Astrocyte of the hippocampus (primary cell): Measurements from ENCODE around the gene TMSB4Y.

Experiments
- DNase-seq: peaks from one replicate; pipeline ENCODE4 v3.0.0; 2011; ENCODE audit warnings: low read depth, low spot score

Gene TMSB4Y

GRCh38 chrY:13703568-13703968, at the start of gene TMSB4Y:
TMSB4Y (plus strand) TSS chrY:13703899.
- no peak for DNase-seq

DNA sequence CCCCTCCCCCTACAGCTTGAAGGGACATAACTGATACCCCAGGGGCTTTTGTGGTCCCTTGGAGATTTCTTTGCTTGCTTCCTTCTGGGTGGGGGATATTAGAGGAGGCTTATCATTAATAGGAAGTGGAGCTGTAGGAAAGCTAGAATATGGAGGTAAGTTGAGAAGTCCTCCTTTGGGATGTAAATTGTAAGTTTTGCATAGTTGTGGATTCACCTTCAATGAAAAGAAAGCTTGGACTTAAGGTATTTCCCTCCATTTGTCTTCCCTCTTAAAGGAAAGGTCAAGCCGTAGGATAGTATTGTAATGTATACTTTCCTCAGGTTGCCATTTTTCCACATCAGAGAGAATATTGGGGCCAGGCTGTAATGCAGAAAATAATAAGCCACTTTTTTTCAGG, 39.5 kb upstream of the TMSB4Y start:
- DNase-seq, result no peak

GRCh38 chrY:13671122-13671521, 32.6 kb upstream of the TMSB4Y start:
- no peak for DNase-seq

GRCh38 chrY:13702276-13702675, 1.4 kb upstream of the TMSB4Y start:
- no peak for DNase-seq

- no peak for DNase-seq
Measured at GRCh38 chrY:13704121-13704930, 627 bp downstream of the TMSB4Y start.

GRCh38 chrY:13705197-13705596, 1.5 kb downstream of the TMSB4Y start:
- no peak for DNase-seq

DNA sequence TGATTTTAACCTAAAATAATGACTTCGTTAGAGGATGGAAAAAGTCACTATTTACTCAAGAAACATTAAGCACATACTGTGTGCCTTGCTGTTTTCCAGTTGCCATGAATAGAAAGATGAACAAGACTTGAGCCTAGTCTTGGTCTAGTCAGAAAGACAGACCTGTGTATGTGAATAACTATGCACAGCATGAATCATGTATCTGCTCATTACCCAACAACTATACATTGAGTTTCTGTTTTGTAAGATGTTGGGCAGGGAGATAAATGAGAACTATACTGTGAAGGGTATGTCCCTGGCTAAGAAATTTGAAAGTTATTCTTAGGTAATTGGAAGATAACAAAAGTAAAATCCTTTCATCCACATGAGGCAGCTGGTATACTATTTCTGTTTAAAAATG, 4.3 kb downstream of the TMSB4Y start:
- no peak for DNase-seq

DNA sequence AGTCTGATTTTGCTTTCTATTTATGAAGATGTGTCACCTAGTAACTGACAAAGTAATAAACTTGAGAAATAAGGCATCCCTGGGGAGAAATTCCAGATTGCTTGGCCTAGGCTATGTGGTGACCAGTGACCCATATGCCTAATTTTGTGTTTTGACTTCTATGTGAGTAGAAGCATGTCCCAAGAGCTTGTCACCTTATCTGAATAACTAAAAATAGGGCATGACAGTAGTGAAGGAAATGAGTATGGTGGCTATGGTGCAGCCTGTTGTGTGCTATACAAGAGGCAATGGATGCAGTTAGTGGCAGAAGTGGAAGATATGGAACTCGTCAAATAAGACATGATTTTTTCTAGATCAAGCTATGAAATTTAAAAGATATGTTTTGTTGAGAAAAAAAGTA, 15.3 kb downstream of the TMSB4Y start:
- DNase-seq, result no peak

DNA sequence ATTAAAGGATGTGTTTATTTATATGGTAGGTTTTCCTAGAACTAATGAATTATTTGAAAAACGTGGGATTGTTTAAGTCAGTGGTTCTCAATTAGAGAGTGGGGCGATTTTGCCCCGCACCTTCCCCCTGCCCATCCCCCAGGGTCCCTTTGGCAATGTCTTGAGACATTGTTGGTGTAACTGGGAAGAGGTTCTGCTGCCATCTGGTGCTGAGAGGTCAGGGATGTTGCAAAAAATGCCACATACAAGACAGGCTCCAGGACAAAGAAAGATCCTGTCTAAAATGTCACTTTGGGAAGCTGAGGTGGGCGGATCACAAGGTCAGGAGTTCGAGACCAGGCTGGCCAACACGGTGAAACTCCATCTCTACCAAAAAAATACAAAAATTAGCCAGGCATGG, 25.8 kb downstream of the TMSB4Y start:
- DNase-seq, result no peak

- DNase-seq, result no peak
Measured at GRCh38 chrY:13738618-13739017, 34.9 kb downstream of the TMSB4Y start.

DNA sequence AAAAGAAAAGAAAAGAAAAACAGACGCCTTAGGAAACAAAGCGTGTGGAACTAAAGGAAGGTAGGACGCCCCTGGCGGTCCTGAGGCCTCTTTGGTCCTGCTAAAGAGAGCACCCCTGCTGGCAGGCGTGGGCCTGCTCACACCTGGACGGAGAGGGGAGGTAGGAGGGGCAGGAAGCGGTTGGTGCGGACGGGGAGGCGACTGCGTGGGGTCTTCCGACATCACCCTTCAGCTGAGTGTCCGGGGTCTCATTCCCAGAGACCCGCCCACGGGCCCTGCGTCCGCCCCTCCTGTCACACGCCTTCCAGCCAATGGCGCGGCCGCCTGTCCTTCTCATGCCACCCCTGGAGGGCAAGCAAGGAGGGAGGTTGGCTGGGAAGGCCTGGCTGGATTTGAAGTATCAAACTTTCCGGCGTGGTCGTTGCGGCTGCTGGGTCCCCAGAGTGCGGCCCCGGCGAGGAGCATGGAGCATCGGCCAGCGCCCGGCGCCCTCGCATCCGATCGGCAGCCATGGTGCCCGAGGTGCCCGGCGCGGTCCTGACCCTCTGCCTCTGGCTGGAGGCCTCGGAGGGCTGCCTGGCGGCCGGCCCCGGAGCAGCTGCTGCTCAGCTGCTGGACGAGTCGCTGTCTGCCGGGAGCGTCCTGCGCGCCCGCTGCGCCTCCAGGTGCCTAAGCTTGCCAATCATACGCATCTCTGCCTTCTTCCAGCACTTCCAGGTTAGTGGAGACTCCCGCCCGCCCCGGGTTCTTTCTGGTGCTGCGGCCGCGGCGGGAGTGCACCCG, 47.8 kb downstream of the TMSB4Y start:
- DNase-seq, result no peak

DNA sequence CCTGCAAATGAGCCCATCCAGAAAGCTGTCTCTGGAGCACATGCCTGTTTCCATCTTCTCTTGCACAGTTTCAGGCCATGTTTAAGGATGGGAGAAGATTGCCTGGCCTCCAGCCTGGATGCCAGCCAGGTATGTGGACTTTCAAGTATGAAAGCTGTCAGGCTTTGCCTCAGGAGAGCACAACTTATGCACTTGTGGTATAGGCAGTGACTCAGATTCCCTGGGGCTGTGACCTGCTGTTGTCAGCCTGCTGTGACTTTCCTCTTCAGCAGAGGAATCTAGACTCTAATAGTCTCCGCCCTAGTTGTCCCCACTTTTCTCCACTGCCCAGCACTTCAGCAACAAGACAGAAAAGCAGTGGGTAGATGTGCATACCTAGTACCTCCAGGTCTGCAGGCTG, 51.0 kb downstream of the TMSB4Y start:
- no peak for DNase-seq
